ENCODE measurements around the gene CD82. TPM values are rescaled to one million over a fixed set of nuclear protein-coding genes. Genes with fewer than 3 reads are reported as not detected.

The CD82 gene
- total RNA-seq, 1 experiment from 2014 or later, result 4.5 TPM

- Histone ChIP-seq H3K18ac (ENCODE audit: insufficient read length, low read depth, low read length) (no peak overlapping the region), H3K9me3 (ENCODE audit: control insufficient read depth, low read depth, low read length) (no peaks in the 10 kb centered on the region), H3K4me2 (ENCODE audit: insufficient read depth, insufficient read length, low read length) (no peak overlapping the region), H3K56ac (ENCODE audit: insufficient read length, low read depth, low read length) (no peak overlapping the region), H3K4me1 (ENCODE audit: insufficient read depth, low read length) (no peaks in the 10 kb centered on the region), H2BK15ac (ENCODE audit: low read depth, low read length) (no peak overlapping the region), H4K8ac (replicated peaks; ENCODE audit: insufficient read length, low read depth, low read length) (no peak overlapping the region), H3K4ac (ENCODE audit: low read depth, low read length) (no peak overlapping the region), H3K79me1 (ENCODE audit: insufficient read depth, low read depth, low read length, poor library complexity, severe bottlenecking) (no peaks in the 10 kb centered on the region), H3K23ac (ENCODE audit: insufficient read length, low read depth, low read length) (no peak overlapping the region), H3K79me2 (ENCODE audit: insufficient read depth, low read length) (no peaks in the 10 kb centered on the region), H3K27ac (ENCODE audit: insufficient read length, low read depth, low read length) (no peak overlapping the region), H3K14ac (ENCODE audit: insufficient read depth, low read length) (no peak overlapping the region), H2BK5ac (ENCODE audit: insufficient read length, low read length) (no peak overlapping the region), H2BK120ac (ENCODE audit: low read depth, low read length, poor library complexity, severe bottlenecking) (no peak overlapping the region), H2AFZ (ENCODE audit: low read length) (no peak overlapping the region), H3K23me2 (ENCODE audit: insufficient read length, low read depth, low read length, poor library complexity, severe bottlenecking) (no peaks in the 10 kb centered on the region), H4K20me1 (ENCODE audit: control insufficient read depth, insufficient read depth, insufficient read length) (no peaks in the 10 kb centered on the region), H2AK5ac (ENCODE audit: insufficient read length, low read length) (no peak overlapping the region), H4K5ac (ENCODE audit: insufficient read length, low read depth, low read length) (no peak overlapping the region), H4K91ac (ENCODE audit: insufficient read length, low read depth, low read length) (no peak overlapping the region), H3K9ac (ENCODE audit: extremely low read depth, insufficient read length, low read length) (no peak overlapping the region), H3K27me3 (ENCODE audit: insufficient read depth, low read length) (no peaks in the 10 kb centered on the region), H3T11ph (ENCODE audit: low read length) (no peak overlapping the region), H2BK12ac (ENCODE audit: insufficient read length, low read depth, low read length) (no peak overlapping the region), H2BK20ac (ENCODE audit: low read depth, low read length, poor library complexity, severe bottlenecking) (no peak overlapping the region)
- no peaks in the 10 kb centered on the region; a peak in 1 of 5 replicates for H3K9me3 Mint-ChIP-seq
- no CpG with 5 or more reads among the region's 12 CpGs for WGBS (ENCODE audit: extremely low coverage, insufficient read length, low lambda C conversion rate)
- no peaks in the 10 kb centered on the region for H3K36me3 Mint-ChIP-seq (ENCODE audit: insufficient read depth in 1 of 3, low read depth in 3 of 3)
- peaks cover 7 to 37% of the 10 kb centered on the region in 2 experiments for H3K4me1 Mint-ChIP-seq
- H3K4me3 Mint-ChIP-seq, result no peak overlapping the region
- no peak for TF ChIP-seq CTCF (conservative IDR thresholded peaks at IDR 0.05)
- H3K27ac Mint-ChIP-seq, result no peak overlapping the region; a peak in 1 of 7 replicates
- DNase-seq, result no peak
- H3K27me3 Mint-ChIP-seq (ENCODE audit: low read depth), result peaks cover 2% of the 10 kb centered on the region
These were observed 40.7 kb upstream of the CD82 start for GRCh38 chr11:44524751-44525201.
